Colonic mucosa (tissue), 4 donors: ENCODE data around the gene VIL1. TPM values are rescaled to one million over a fixed set of nuclear protein-coding genes. Genes with fewer than 3 reads are reported as not detected.

Experiments
- DNase-seq: peaks from one replicate; pipeline ENCODE4 v3.0.0-alpha.2; 2020
- H3K27ac ChIP-seq: fragments of 200-600 bp; one replicate; pipeline ENCODE4 v1.8.0; 2021
- H3K27me3 ChIP-seq: fragments of 200-600 bp; one replicate; pipeline ENCODE4 v1.8.0; 2021
- H3K36me3 ChIP-seq: fragments of 200-600 bp; one replicate; pipeline ENCODE4 v1.8.0; 2021
- H3K4me1 ChIP-seq: fragments of 200-600 bp; one replicate; pipeline ENCODE4 v1.8.0; 2021; ENCODE audit warnings: mild to moderate bottlenecking
- H3K4me3 ChIP-seq: fragments of 200-600 bp; one replicate; pipeline ENCODE4 v1.8.0; 2021
- H3K9ac ChIP-seq, 2 donors: one replicate each; pipeline ENCODE4 v1.7.0; 2013; ENCODE audit warnings: control low read depth in 2 of 2, low read depth in 2 of 2, low read length in 2 of 2
- H3K9me3 ChIP-seq: fragments of 200-600 bp; one replicate; pipeline ENCODE4 v1.8.0; 2021
- intact Hi-C: fragments of 100-400 bp; cut with DNase I; formaldehyde crosslinking; loops from one replicate; pipeline ENCODE4 v1.14.1; 2022
- total RNA-seq, 2 donors: library from RNA; stranded (reverse); fragmentation: NEBNext Ultra II Directional in 1 of 2; extraction: Animal tissue kit (Norgen Biotek cat#: 25700) in 1 of 2; gene quantifications; one replicate each; pipeline ENCODE4 v1.2.1, GENCODE V29; 2021
- TF ChIP-seq, protein P1 (sequence below): fragments of 200-600 bp; IDR thresholded peaks from one replicate; pipeline ENCODE4 v1.8.0; 2022; ENCODE audit warnings: antibody characterized with exemption, mild to moderate bottlenecking
- donor health status: healthy.
- donor health status: DM: no; HTN: no; CAD: no.
- donor health status: DM: no; HTN: no; CAD: no.

VIL1 gene
- total RNA-seq, 2 donors from 2014 or later = 545 to 634 TPM

DNA sequence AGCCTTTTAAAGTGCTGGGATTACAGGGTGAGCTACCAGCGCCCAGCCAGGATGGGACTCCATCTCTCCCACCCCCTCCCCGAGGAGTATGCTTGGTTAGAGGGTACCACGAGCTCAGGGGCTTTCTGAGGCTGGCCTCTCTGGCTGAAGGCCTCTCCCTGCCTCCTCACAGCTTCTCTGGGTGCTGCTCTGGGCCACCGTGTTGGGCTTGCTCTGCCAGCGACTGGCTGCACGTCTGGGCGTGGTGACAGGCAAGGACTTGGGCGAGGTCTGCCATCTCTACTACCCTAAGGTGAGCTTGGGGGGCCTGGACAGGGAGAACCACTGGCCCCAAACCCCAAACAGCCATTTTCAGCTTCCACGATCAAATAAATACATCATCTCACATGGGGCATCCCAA is 33.9 kb upstream of the VIL1 start:
- Histone ChIP-seq H3K4me3 (no peak overlapping the region), H3K27ac (no peak overlapping the region), H3K4me1 (no peaks in the 10 kb centered on the region), H3K36me3 (no peaks in the 10 kb centered on the region), H3K9ac (no peak overlapping the region), H3K9me3 (no peaks in the 10 kb centered on the region), H3K27me3 (no peaks in the 10 kb centered on the region)
- TF ChIP-seq, protein P1, sequence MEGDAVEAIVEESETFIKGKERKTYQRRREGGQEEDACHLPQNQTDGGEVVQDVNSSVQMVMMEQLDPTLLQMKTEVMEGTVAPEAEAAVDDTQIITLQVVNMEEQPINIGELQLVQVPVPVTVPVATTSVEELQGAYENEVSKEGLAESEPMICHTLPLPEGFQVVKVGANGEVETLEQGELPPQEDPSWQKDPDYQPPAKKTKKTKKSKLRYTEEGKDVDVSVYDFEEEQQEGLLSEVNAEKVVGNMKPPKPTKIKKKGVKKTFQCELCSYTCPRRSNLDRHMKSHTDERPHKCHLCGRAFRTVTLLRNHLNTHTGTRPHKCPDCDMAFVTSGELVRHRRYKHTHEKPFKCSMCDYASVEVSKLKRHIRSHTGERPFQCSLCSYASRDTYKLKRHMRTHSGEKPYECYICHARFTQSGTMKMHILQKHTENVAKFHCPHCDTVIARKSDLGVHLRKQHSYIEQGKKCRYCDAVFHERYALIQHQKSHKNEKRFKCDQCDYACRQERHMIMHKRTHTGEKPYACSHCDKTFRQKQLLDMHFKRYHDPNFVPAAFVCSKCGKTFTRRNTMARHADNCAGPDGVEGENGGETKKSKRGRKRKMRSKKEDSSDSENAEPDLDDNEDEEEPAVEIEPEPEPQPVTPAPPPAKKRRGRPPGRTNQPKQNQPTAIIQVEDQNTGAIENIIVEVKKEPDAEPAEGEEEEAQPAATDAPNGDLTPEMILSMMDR = no peak
- intact Hi-C loops = no loop called here
- DNase-seq = no peak

GRCh38 chr2:218386505-218387368 is 32.2 kb upstream of the VIL1 start:
- TF ChIP-seq, protein P1 = no peak
- intact Hi-C loops = no loop called here
- Histone ChIP-seq H3K4me1 (no peaks in the 10 kb centered on the region), H3K4me3 (peak overlapping the region; percentile 34), H3K9ac (peak overlapping the region in 1 of 2 donors; percentile 72), H3K27ac (peak overlapping the region; percentile 42), H3K36me3 (no peaks in the 10 kb centered on the region), H3K9me3 (no peaks in the 10 kb centered on the region), H3K27me3 (no peaks in the 10 kb centered on the region)
- DNase-seq = no peak

- H3K27me3 ChIP-seq = no peaks in the 10 kb centered on the region
- DNase-seq = peak; percentile 85
- H3K4me3 ChIP-seq = peak overlapping the region; percentile 34
- no peaks in the 10 kb centered on the region for H3K4me1 ChIP-seq
- H3K36me3 ChIP-seq = no peaks in the 10 kb centered on the region
- peak overlapping the region; percentile 72 for H3K9ac ChIP-seq
- peak overlapping the region; percentile 42 for H3K27ac ChIP-seq
- TF ChIP-seq, protein P1 = no peak
- intact Hi-C loops = no loop called here
- no peaks in the 10 kb centered on the region for H3K9me3 ChIP-seq
Observed at GRCh38 chr2:218387369-218388194, 31.3 kb upstream of the VIL1 start.

GRCh38 chr2:218389333-218390150 is 29.4 kb upstream of the VIL1 start:
- no peaks in the 10 kb centered on the region for H3K27me3 ChIP-seq
- H3K4me3 ChIP-seq = no peak overlapping the region
- no peak for DNase-seq
- H3K36me3 ChIP-seq = no peaks in the 10 kb centered on the region
- no peak overlapping the region for H3K9ac ChIP-seq
- TF ChIP-seq, protein P1 = no peak
- H3K4me1 ChIP-seq = no peaks in the 10 kb centered on the region
- H3K9me3 ChIP-seq = no peaks in the 10 kb centered on the region
- no peak overlapping the region for H3K27ac ChIP-seq
- intact Hi-C loops = loop anchor here (5.0 kb wide), 1 partner anchor 87 kb away; no protein-coding TSS in a partner anchor

DNA sequence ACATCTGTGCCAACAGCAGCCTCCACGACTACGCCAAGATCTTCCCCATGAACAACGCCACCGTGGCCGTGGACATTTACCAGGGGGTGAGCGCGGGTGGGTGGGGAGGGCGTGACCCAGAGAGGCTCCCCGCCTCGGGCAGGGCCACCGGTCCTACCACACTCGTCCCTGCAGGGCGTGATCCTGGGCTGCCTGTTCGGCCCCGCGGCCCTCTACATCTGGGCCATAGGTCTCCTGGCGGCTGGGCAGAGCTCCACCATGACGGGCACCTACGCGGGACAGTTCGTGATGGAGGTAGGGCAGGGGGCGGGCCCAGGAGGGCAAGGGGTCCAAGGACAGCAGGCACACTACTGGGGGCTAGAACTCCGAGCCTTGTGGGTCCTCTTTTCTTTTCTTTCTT is 27.7 kb upstream of the VIL1 start:
- no peak overlapping the region for H3K9ac ChIP-seq
- intact Hi-C loops = loop anchor here (5.0 kb wide), 1 partner anchor 89 kb away; no protein-coding TSS in a partner anchor
- no peaks in the 10 kb centered on the region for H3K27me3 ChIP-seq
- peaks cover 4% of the 10 kb centered on the region for H3K4me1 ChIP-seq
- H3K9me3 ChIP-seq = no peaks in the 10 kb centered on the region
- no peaks in the 10 kb centered on the region for H3K36me3 ChIP-seq
- no peak overlapping the region for H3K27ac ChIP-seq
- DNase-seq = no peak
- no peak overlapping the region for H3K4me3 ChIP-seq
- TF ChIP-seq, protein P1 = no peak
